IMR-90 (cell line): Measurements from ENCODE around the gene SGSM2. TPM values are rescaled to one million over a fixed set of nuclear protein-coding genes. Genes with fewer than 3 reads are reported as not detected.

ENCODE experiments used
- ATAC-seq: fragments of 200-7000 bp; cut with Tn5 transposase; 2 replicates; pipeline ENCODE4 v1.9.1; 2020; ENCODE audit warnings: low read depth, mild to moderate bottlenecking, moderate library complexity
- BruUV-seq: library from RNA; stranded (reverse); fragments of 400-500 nt; replicated peaks from 2 replicates; lab custom pipeline; 2021; lab: Mats Ljungman, UMichigan
- CTCF ChIA-PET: fragments of 300-600 bp; formaldehyde crosslinking; extraction: SDS; loops from one replicate; lab custom pipeline; 2021; ENCODE audit warnings: antibody characterized with exemption; lab: Yijun Ruan, JAX
- POLR2A ChIA-PET: fragments of 300-600 bp; sonication (Branson Sonifier 250); formaldehyde crosslinking; loops from one replicate; lab custom pipeline; 2022; ENCODE audit warnings: antibody characterized with exemption; ENCODE audit not compliant: unreplicated experiment; lab: Charles Lee
- DNase-seq: peaks from one replicate; pipeline ENCODE4 v3.0.0; 2013
- H2AFZ ChIP-seq: replicated peaks from 2 replicates; pipeline ENCODE3; 2013; ENCODE audit warnings: low read length, mild to moderate bottlenecking; ENCODE audit not compliant: poor library complexity
- H2AK5ac ChIP-seq: 2 replicates; pipeline ENCODE4 v1.6.1; 2013; ENCODE audit warnings: low read depth, low read length, inconsistent platforms
- H2AK9ac ChIP-seq: replicated peaks from 2 replicates; pipeline ENCODE3; 2013; ENCODE audit warnings: mild to moderate bottlenecking, low read depth, low read length, moderate library complexity; ENCODE audit not compliant: poor library complexity
- H2BK120ac ChIP-seq: 2 replicates; pipeline ENCODE4 v1.6.1; 2013; ENCODE audit warnings: low read depth, low read length, inconsistent platforms
- H2BK15ac ChIP-seq: 3 replicates; pipeline ENCODE4 v1.6.1; 2013; ENCODE audit warnings: low read depth, low read length, inconsistent platforms
- H2BK20ac ChIP-seq: 2 replicates; pipeline ENCODE4 v1.6.1; 2013; ENCODE audit warnings: low read depth, mild to moderate bottlenecking, inconsistent platforms, low read length, moderate library complexity
- H2BK5ac ChIP-seq: 2 replicates; pipeline ENCODE4 v1.6.1; 2013; ENCODE audit warnings: mild to moderate bottlenecking, low read depth, low read length, inconsistent platforms; ENCODE audit not compliant: poor library complexity, severe bottlenecking
- H3K14ac ChIP-seq: replicated peaks from 2 replicates; pipeline ENCODE4 v1.6.1; 2013; ENCODE audit warnings: low read depth, low read length, inconsistent platforms
- H3K18ac ChIP-seq: 2 replicates; pipeline ENCODE4 v1.6.1; 2013; ENCODE audit warnings: low read depth, low read length, control low read depth
- H3K23ac ChIP-seq: 2 replicates; pipeline ENCODE4 v1.6.1; 2013; ENCODE audit warnings: low read depth, low read length, inconsistent platforms
- H3K27ac ChIP-seq: 2 replicates; pipeline ENCODE4 v1.5.1; 2013; ENCODE audit warnings: mild to moderate bottlenecking, control low read depth, low read length; ENCODE audit not compliant: insufficient read depth
- H3K27me3 ChIP-seq: 2 replicates; pipeline ENCODE4 v1.6.1; 2013; ENCODE audit warnings: low read length; ENCODE audit not compliant: control insufficient read depth, insufficient read depth
- H3K36me3 ChIP-seq: 2 replicates; pipeline ENCODE4 v1.6.1; 2013; ENCODE audit warnings: low read length, mixed read lengths; ENCODE audit not compliant: control insufficient read depth, insufficient read depth
- H3K4ac ChIP-seq: 2 replicates; pipeline ENCODE4 v1.6.1; 2013; ENCODE audit warnings: low read depth, low read length, inconsistent platforms
- H3K4me1 ChIP-seq: 2 replicates; pipeline ENCODE4 v1.6.1; 2013; ENCODE audit warnings: low read length, mixed read lengths; ENCODE audit not compliant: control insufficient read depth, insufficient read depth
- H3K4me2 ChIP-seq: 2 replicates; pipeline ENCODE4 v1.6.1; 2013; ENCODE audit warnings: low read depth, mild to moderate bottlenecking, control low read depth, low read length, moderate library complexity
- H3K4me3 ChIP-seq: 2 replicates; pipeline ENCODE4 v1.5.1; 2013; ENCODE audit warnings: low read depth, mild to moderate bottlenecking, control low read depth, low read length, moderate library complexity; ENCODE audit not compliant: insufficient read depth
- H3K56ac ChIP-seq: 2 replicates; pipeline ENCODE4 v1.6.1; 2013; ENCODE audit warnings: low read length, inconsistent platforms; ENCODE audit not compliant: insufficient read depth; ENCODE audit errors: extremely low read depth
- H3K79me1 ChIP-seq, 2 experiments: 2 replicates each; pipeline ENCODE4 v1.6.1; 2013; ENCODE audit warnings: low read length in 2 of 2, inconsistent platforms in 1 of 2, low read depth in 1 of 2
- H3K9ac ChIP-seq: 2 replicates; pipeline ENCODE4 v1.6.1; 2013; ENCODE audit warnings: low read depth, low read length, control low read depth
- H3K9me1 ChIP-seq: 2 replicates; pipeline ENCODE4 v1.6.1; 2013; ENCODE audit warnings: low read length, inconsistent platforms; ENCODE audit not compliant: insufficient read depth
- H3K9me3 ChIP-seq: 2 replicates; pipeline ENCODE4 v1.6.1; 2013; ENCODE audit warnings: low read length; ENCODE audit not compliant: control insufficient read depth, insufficient read depth
- H4K20me1 ChIP-seq: 2 replicates; pipeline ENCODE4 v1.6.1; 2013; ENCODE audit warnings: low read length, inconsistent platforms; ENCODE audit not compliant: insufficient read depth
- H4K5ac ChIP-seq: 2 replicates; pipeline ENCODE4 v1.6.1; 2013; ENCODE audit warnings: mild to moderate bottlenecking, low read depth, low read length, control low read depth
- H4K8ac ChIP-seq, 2 experiments: 2 replicates each; pipeline ENCODE4 v1.6.1; 2013; ENCODE audit warnings: low read depth in 2 of 2, low read length in 2 of 2, control low read depth in 1 of 2, inconsistent platforms in 1 of 2
- H4K91ac ChIP-seq: 2 replicates; pipeline ENCODE4 v1.6.1; 2013; ENCODE audit warnings: low read depth, low read length, inconsistent platforms; ENCODE audit not compliant: insufficient read depth
- MAZ ChIP-seq: IDR thresholded peaks from 2 replicates; pipeline ENCODE4 v1.6.1; 2012; ENCODE audit warnings: low read depth, mild to moderate bottlenecking, low read length, improper control_type of control experiment, moderate library complexity, borderline replicate concordance
- MXI1 ChIP-seq: IDR thresholded peaks from 2 replicates; pipeline ENCODE4 v1.6.1; 2012; ENCODE audit warnings: low read depth, mild to moderate bottlenecking, low read length, moderate library complexity, borderline replicate concordance
- POLR2A ChIP-seq: IDR thresholded peaks from 2 replicates; pipeline ENCODE4 v1.6.1; 2012; ENCODE audit warnings: mild to moderate bottlenecking, low read depth, low read length
- WGBS, 2 experiments: methylation state at CpG; one replicate each; pipeline versions ENCODE4 v1.1.5 to v1.1.7; 2013; ENCODE audit warnings: missing lambda C conversion rate in 2 of 2; ENCODE audit not compliant: insufficient read length in 1 of 2; ENCODE audit errors: extremely low coverage in 2 of 2; 5-methylcytosine and 5-hydroxymethylcytosine counted together
- dilution Hi-C: fragments of 300-500 bp; cut with HindIII; formaldehyde crosslinking; loops from one replicate; pipeline ENCODE4 v1.14.3; 2018; ENCODE audit warnings: low sequenced_read_pairs; ENCODE audit not compliant: unreplicated experiment
- in situ Hi-C: fragments of 300-500 bp; cut with MboI; formaldehyde crosslinking; loops from 3 replicates; pipeline ENCODE4 v1.14.3; 2019; ENCODE audit warnings: low sequenced_read_pairs, inconsistent platforms, mixed read lengths
- intact Hi-C: fragments of 100-400 bp; cut with micrococcal nuclease; formaldehyde crosslinking; loops from 2 replicates; pipeline ENCODE4 v1.10.0; 2022
- polyA plus RNA-seq, 3 experiments: library from polyadenylated mRNA; depleted of rRNA; stranded (reverse); fragments of >200 nt; gene quantifications; 2 replicates each; pipeline ENCODE4 v1.2.3, GENCODE V29; 2012; ENCODE audit warnings: low replicate concordance in 1 of 3
- total RNA-seq: library from RNA; depleted of rRNA; stranded (reverse); fragments of >200 nt; gene quantifications from 2 replicates; pipeline ENCODE4 v1.2.3, GENCODE V29; 2012
- TF ChIP-seq, protein P1 (sequence below): fragments of 150-350 bp; IDR thresholded peaks from 2 replicates; pipeline ENCODE4 v1.6.1; 2016; ENCODE audit warnings: low read depth, mild to moderate bottlenecking, low read length, moderate library complexity, borderline replicate concordance

The SGSM2 gene
- total and polyA plus RNA-seq, 2 of the 4 experiments (the other 2 are of a cell fraction) = 13.6 to 81.2 TPM

DNA sequence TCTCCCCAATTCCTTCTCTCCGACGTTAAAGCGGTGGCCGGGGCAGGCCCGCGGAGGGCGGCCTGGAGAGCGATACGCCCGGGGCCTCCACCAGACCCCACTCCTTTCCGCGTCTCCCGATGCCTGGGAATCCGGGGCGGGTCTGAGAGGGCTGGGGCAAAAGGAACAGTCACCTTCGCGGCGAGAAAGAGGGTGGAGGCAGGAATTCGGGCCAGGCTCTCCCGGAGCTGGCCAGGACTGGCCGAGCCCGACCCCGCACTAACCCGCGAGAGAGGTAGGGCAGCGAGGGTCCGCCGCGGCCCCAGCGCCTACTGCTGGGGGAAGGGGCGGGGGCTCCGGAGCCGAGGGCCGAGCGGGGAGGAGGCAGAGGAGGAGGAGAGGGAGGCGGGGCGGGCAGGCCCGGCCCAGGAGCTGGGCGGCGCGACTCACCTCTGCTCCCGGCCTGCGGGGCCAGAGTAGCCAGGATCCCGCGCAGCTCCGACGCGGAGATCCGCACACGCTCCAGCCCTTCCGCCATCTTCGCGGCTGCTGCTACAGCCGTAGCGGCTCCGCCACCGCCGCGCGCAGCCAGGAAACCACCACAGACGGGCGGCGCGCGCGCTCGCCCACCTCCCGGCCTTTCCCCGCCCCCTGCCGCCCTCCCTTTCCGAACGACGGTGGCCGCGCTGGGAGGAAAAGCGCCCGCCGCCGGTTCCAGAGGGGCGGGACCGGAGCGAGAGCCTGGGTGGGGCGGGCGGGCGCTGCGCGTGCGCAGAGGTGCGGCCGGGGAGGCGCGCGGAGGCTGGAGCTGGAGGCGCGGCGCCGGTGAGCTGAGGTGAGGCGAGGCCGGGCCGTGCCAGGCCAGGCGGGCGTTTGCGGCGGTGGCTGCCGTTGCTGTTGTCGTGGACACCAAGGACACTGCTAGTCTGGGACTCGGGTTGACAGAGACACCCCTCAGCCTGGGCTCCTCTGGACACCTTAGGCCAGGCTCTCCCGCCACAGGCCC is 33.8 kb upstream of the SGSM2 start, which contains the start of the genes SMG6 and SRR:
SMG6 (minus strand) TSS at position 582 of the 985 bp plus-strand sequence; CDS start at position 517, 65 bp downstream.
SRR (plus strand) TSS at position 747 of the 985 bp plus-strand sequence. CDS start 11,611 bp downstream, outside the sequence.
- ATAC-seq = peak; percentile 97
- peak within 1 kb of the TSS; percentile 93 for H3K14ac ChIP-seq
- peak within 1 kb of the TSS; percentile 98 for H2BK5ac ChIP-seq
- H4K20me1 ChIP-seq = no peaks in the 10 kb centered on the region; the same call in 1 of the 2 replicates
- TF ChIP-seq MAZ (peak; percentile 27; the same call in 1 of the 2 replicates), MXI1 (0 out of 2 replicates have a peak, but pooled peaks have one; percentile 16), POLR2A (peak; percentile 74)
- TF ChIP-seq, protein P1, sequence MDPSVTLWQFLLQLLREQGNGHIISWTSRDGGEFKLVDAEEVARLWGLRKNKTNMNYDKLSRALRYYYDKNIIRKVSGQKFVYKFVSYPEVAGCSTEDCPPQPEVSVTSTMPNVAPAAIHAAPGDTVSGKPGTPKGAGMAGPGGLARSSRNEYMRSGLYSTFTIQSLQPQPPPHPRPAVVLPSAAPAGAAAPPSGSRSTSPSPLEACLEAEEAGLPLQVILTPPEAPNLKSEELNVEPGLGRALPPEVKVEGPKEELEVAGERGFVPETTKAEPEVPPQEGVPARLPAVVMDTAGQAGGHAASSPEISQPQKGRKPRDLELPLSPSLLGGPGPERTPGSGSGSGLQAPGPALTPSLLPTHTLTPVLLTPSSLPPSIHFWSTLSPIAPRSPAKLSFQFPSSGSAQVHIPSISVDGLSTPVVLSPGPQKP = no peak
- no peaks in the 10 kb centered on the region; the same call in 1 of the 2 replicates for H3K9me1 ChIP-seq
- peak within 1 kb of the TSS; percentile 84 for H2AK9ac ChIP-seq
- peak within 1 kb of the TSS; percentile 97 for H2AFZ ChIP-seq
- H4K5ac ChIP-seq = peak within 1 kb of the TSS; percentile 70
- WGBS, 2 experiments = 1% methylated on average over 40 of the region's 108 CpGs; no CpG with 5 or more reads in 1 of the 2 experiments
- H2BK20ac ChIP-seq = no peak within 1 kb of the TSS
- H3K27me3 ChIP-seq = no peaks in the 10 kb centered on the region
- POLR2A ChIA-PET = interaction anchor here (0.6 kb wide), 1 partner anchor 249 kb away, joined by 17 read pairs; no protein-coding TSS in a partner anchor
- no TSS peak for BruUV-seq
- H3K18ac ChIP-seq = peak within 1 kb of the TSS; percentile 76
- peaks cover 13 to 64% of the 10 kb centered on the region in 2 experiments for H3K79me1 ChIP-seq
- peak within 1 kb of the TSS; percentile 60; the same call in 1 of the 2 replicates for H4K91ac ChIP-seq
- DNase-seq = peak; percentile 75
- peak within 1 kb of the TSS; percentile 25 to 93; a peak in 3 of 4 replicates for H4K8ac ChIP-seq
- H3K4ac ChIP-seq = peak within 1 kb of the TSS; percentile 88
- in situ Hi-C loops = no loop called here
- H2AK5ac ChIP-seq = no peak within 1 kb of the TSS; the same call in 1 of the 2 replicates
- peak within 1 kb of the TSS; percentile 63 for H3K56ac ChIP-seq
- peaks cover 17% of the 10 kb centered on the region for H3K36me3 ChIP-seq
- intact Hi-C loops = no loop called here
- H3K4me1 ChIP-seq = no peaks in the 10 kb centered on the region
- H3K4me2 ChIP-seq = peak within 1 kb of the TSS; percentile 92
- CTCF ChIA-PET = interaction anchor here (0.6 kb wide), 1 partner anchor 226 kb away, joined by 3 read pairs; no protein-coding TSS in a partner anchor
- H2BK15ac ChIP-seq = no peak within 1 kb of the TSS
- peak within 1 kb of the TSS; percentile 96 for H3K4me3 ChIP-seq
- dilution Hi-C loops = no loop called here
- no peaks in the 10 kb centered on the region for H3K9me3 ChIP-seq
- peak within 1 kb of the TSS; percentile 58 for H3K23ac ChIP-seq
- H2BK120ac ChIP-seq = peak within 1 kb of the TSS; percentile 70; the same call in 1 of the 2 replicates
- H3K9ac ChIP-seq = peak within 1 kb of the TSS; percentile 93
- peak within 1 kb of the TSS; percentile 97 for H3K27ac ChIP-seq
